K562 (cell line): ENCODE results near the gene SRP72. TPM values are rescaled to one million over a fixed set of nuclear protein-coding genes. Genes with fewer than 3 reads are reported as not detected.
A peak's percentile ranks its signal among the peaks of the same experiment; 100 is the strongest.

Experiments
- BHLHE40 ChIP-seq: IDR thresholded peaks from 2 replicates; pipeline ENCODE4 v1.6.1; 2011; ENCODE audit warnings: low read length, improper control_type of control experiment
- CBX8 ChIP-seq: fragments of 200-600 bp; sonication (generic); IDR thresholded peaks from 2 replicates; pipeline ENCODE4 v1.6.1; 2012; ENCODE audit warnings: borderline replicate concordance, mixed run types, low read depth, mild to moderate bottlenecking, moderate library complexity, mixed read lengths, low read length, control low read depth, inconsistent platforms; ENCODE audit not compliant: poor library complexity, severe bottlenecking; ENCODE audit errors: extremely low read depth
- FOXJ3 ChIP-seq: sonication (generic); formaldehyde crosslinking; IDR thresholded peaks from 2 replicates; pipeline ENCODE4 v1.4.0; 2020; ENCODE audit warnings: mild to moderate bottlenecking, missing genetic modification reagents
- PML ChIP-seq: IDR thresholded peaks from 2 replicates; pipeline ENCODE4 v1.6.1; 2012; ENCODE audit warnings: low read length, inconsistent platforms
- RREB1 ChIP-seq: fragments of 250-450 bp; sonication (Bioruptor Pico); IDR thresholded peaks from 2 replicates; pipeline ENCODE4 v1.4.0; 2020
- TCFL5 ChIP-seq: fragments of 250-450 bp; sonication (Bioruptor Pico); conservative IDR thresholded peaks from 2 replicates; pipeline ENCODE4 v1.6.1; 2021; ENCODE audit warnings: mild to moderate bottlenecking, moderate library complexity, matching md5 sums
- ZBTB11 ChIP-seq, 3 experiments: fragments of 200-800 bp in 1 of 3; fragments of 250-450 bp in 1 of 3; fragments of 450-650 bp in 1 of 3; sonication (Bioruptor Pico) in 1 of 3; sonication (Bioruptor generic) in 1 of 3; formaldehyde crosslinking in 1 of 3; IDR thresholded peaks; 2 replicates each; pipeline versions ENCODE4 v1.6.1 to v1.8.0; 2016 to 2022; ENCODE audit warnings: mild to moderate bottlenecking in 2 of 3, missing genetic modification characterization in 2 of 3, missing compliant biosample characterization in 1 of 3, moderate library complexity in 1 of 3
- ZNF280B ChIP-seq: fragments of 250-450 bp; sonication (Bioruptor Pico); IDR thresholded peaks from 2 replicates; pipeline ENCODE4 v1.5.1; 2021; ENCODE audit warnings: mild to moderate bottlenecking
- ZNF57 ChIP-seq: fragments of 450-650 bp; formaldehyde crosslinking; IDR thresholded peaks from 2 replicates; pipeline ENCODE4 v1.4.0; 2020; ENCODE audit warnings: mild to moderate bottlenecking, moderate library complexity
- ZNF592 ChIP-seq: fragments of 450-650 bp; IDR thresholded peaks from 2 replicates; pipeline ENCODE4 v1.6.1; 2017; ENCODE audit warnings: antibody characterized with exemption, mild to moderate bottlenecking
- ZNF695 ChIP-seq: fragments of 450-650 bp; formaldehyde crosslinking; IDR thresholded peaks from 2 replicates; pipeline ENCODE4 v1.4.0; 2020; ENCODE audit warnings: mild to moderate bottlenecking, moderate library complexity
- ZNF75A ChIP-seq: fragments of 450-650 bp; formaldehyde crosslinking; IDR thresholded peaks from 2 replicates; pipeline ENCODE4 v1.4.0; 2020; ENCODE audit warnings: mild to moderate bottlenecking
- polyA plus RNA-seq, 8 experiments: library from polyadenylated mRNA; depleted of rRNA in 4 of 8; stranded (reverse) in 5 of 8; unstranded in 3 of 8; fragments of >200 nt; fragmentation: Nextera tagmentation in 2 of 8; fragmentation: Illumina TruSeq in 1 of 8; extraction: Ambion mirVana in 2 of 8; extraction: Trizol in 1 of 8; gene quantifications; 2 replicates each; pipeline versions ENCODE4 v1.2.1 to v1.2.3, GENCODE V29; 2011 to 2014; ENCODE audit warnings: inconsistent platforms in 1 of 8, missing spikeins in 1 of 8
- total RNA-seq, 7 experiments: library from RNA; depleted of rRNA in 6 of 7; stranded (reverse); fragments of >200 nt in 6 of 7; fragmentation: Illumina TruSeq in 2 of 7; extraction: Trizol in 2 of 7; gene quantifications; 2 replicates each; pipeline versions ENCODE4 v1.2.1 to v1.2.3, GENCODE V29; 2011 to 2021; ENCODE audit warnings: low replicate concordance in 1 of 7

SRP72 gene
- total and polyA plus RNA-seq, 9 of the 15 experiments (the other 6 are each of a cell fraction or from before 2014, with no cell fraction given), result 124 to 341 (median 202) TPM

- peak; percentile 56; the same call in 1 of the 2 replicates for TF ChIP-seq ZNF592
- TF ChIP-seq ZNF280B (CRISPR knock-in tag), result no peak
- no peak for TF ChIP-seq FOXJ3 (CRISPR knock-in tag)
- TF ChIP-seq RREB1 (CRISPR knock-in tag), result no peak
- TF ChIP-seq CBX8, result no peak
- TF ChIP-seq ZNF57 (CRISPR knock-in tag), result no peak
- peak; percentile 67 for TF ChIP-seq BHLHE40
- TF ChIP-seq ZNF75A (CRISPR knock-in tag), result no peak
- TF ChIP-seq ZNF695 (CRISPR knock-in tag), result no peak
- TF ChIP-seq PML, result no peak
- no peak for TF ChIP-seq TCFL5 (CRISPR knock-in tag)
- no peak for TF ChIP-seq ZBTB11 (CRISPR knock-in tag; IDR thresholded peaks at IDR 0.05)
Measured at GRCh38 chr4:56544573-56545131, 77.2 kb downstream of the SRP72 start (continued).
